HEK293 (cell line): ENCODE measurements around the gene UBE3B.

Experiments used
- MZF1 ChIP-seq: fragments of 450-650 bp; formaldehyde crosslinking; IDR thresholded peaks from 2 replicates; pipeline ENCODE4 v1.5.1; 2017; ENCODE audit warnings: missing biosample characterization, missing genetic modification characterization, borderline replicate concordance
- ZFP69B ChIP-seq: fragments of 450-650 bp; formaldehyde crosslinking; IDR thresholded peaks from 2 replicates; pipeline ENCODE4 v1.5.1; 2016; ENCODE audit warnings: missing biosample characterization, missing genetic modification characterization
- ZNF580 ChIP-seq: fragments of 450-650 bp; formaldehyde crosslinking; IDR thresholded peaks from 2 replicates; pipeline ENCODE4 v1.5.1; 2016; ENCODE audit warnings: missing biosample characterization, missing genetic modification characterization
- ZSCAN30 ChIP-seq: fragments of 450-650 bp; IDR thresholded peaks from 2 replicates; pipeline ENCODE4 v1.5.1; 2018; ENCODE audit warnings: missing biosample characterization, mild to moderate bottlenecking, missing genetic modification characterization, moderate library complexity
- TF ChIP-seq, protein P1 (sequence below): fragments of 450-650 bp; formaldehyde crosslinking; IDR thresholded peaks from 2 replicates; pipeline ENCODE4 v1.5.1; 2016; ENCODE audit warnings: missing biosample characterization, missing genetic modification characterization

- TF ChIP-seq MZF1 (tag by site-specific recombination) (no peak), ZFP69B (tag by site-specific recombination) (no peak), ZSCAN30 (tag by site-specific recombination) (no peak), ZNF580 (tag by site-specific recombination) (no peak)
- TF ChIP-seq, protein P1, sequence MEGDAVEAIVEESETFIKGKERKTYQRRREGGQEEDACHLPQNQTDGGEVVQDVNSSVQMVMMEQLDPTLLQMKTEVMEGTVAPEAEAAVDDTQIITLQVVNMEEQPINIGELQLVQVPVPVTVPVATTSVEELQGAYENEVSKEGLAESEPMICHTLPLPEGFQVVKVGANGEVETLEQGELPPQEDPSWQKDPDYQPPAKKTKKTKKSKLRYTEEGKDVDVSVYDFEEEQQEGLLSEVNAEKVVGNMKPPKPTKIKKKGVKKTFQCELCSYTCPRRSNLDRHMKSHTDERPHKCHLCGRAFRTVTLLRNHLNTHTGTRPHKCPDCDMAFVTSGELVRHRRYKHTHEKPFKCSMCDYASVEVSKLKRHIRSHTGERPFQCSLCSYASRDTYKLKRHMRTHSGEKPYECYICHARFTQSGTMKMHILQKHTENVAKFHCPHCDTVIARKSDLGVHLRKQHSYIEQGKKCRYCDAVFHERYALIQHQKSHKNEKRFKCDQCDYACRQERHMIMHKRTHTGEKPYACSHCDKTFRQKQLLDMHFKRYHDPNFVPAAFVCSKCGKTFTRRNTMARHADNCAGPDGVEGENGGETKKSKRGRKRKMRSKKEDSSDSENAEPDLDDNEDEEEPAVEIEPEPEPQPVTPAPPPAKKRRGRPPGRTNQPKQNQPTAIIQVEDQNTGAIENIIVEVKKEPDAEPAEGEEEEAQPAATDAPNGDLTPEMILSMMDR = no peak
Measured at GRCh38 chr12:109493938-109494337, 16.5 kb downstream of the UBE3B start.
